ENCODE data around the gene ZNF689.

Gene ZNF689

DNA sequence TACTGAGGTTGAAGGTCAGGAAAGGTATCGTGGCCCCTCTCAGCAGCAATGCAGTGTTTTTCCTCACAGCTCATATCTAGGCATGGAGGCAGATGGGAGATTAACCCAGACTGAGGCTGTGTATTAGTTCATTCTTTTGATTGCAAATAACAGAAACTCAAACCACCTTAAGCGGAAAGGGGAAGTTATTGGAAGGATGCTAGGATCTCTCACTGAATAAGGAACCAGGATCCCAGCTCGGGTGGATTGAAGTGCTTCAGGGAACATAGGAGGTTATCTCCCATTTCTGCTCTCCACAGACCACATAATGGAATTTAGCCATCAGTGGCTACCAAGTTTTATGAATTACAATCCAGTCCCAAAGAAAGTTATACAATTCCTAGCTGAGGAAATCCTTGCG, 8.2 kb downstream of the ZNF689 start:
- no peak overlapping the region for H3K27ac ChIP-seq (ENCODE audit: low read length)
- H4K20me1 ChIP-seq (ENCODE audit: insufficient read depth, low read length) = no peaks in the 10 kb centered on the region
- H3F3A ChIP-seq (ENCODE audit: insufficient read depth, low read length) = no peaks in the 10 kb centered on the region
- no peak overlapping the region for H2AFZ ChIP-seq (ENCODE audit: low read length)
- H3K36me3 ChIP-seq (replicated peaks; ENCODE audit: insufficient read depth, low read length) = no peaks in the 10 kb centered on the region
- H3K9me2 ChIP-seq (replicated peaks; ENCODE audit: insufficient read depth, low read length) = no peaks in the 10 kb centered on the region
- TF ChIP-seq, protein P1, sequence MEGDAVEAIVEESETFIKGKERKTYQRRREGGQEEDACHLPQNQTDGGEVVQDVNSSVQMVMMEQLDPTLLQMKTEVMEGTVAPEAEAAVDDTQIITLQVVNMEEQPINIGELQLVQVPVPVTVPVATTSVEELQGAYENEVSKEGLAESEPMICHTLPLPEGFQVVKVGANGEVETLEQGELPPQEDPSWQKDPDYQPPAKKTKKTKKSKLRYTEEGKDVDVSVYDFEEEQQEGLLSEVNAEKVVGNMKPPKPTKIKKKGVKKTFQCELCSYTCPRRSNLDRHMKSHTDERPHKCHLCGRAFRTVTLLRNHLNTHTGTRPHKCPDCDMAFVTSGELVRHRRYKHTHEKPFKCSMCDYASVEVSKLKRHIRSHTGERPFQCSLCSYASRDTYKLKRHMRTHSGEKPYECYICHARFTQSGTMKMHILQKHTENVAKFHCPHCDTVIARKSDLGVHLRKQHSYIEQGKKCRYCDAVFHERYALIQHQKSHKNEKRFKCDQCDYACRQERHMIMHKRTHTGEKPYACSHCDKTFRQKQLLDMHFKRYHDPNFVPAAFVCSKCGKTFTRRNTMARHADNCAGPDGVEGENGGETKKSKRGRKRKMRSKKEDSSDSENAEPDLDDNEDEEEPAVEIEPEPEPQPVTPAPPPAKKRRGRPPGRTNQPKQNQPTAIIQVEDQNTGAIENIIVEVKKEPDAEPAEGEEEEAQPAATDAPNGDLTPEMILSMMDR (IDR thresholded peaks at IDR 0.05; ENCODE audit: low read length) = no peak
- TF ChIP-seq EZH2phosphoT487 (IDR thresholded peaks at IDR 0.05; ENCODE audit: low read length) (no peak), EZH2 (optimal IDR thresholded peaks at IDR 0.05; ENCODE audit: low read depth, low read length) (no peak)
- no peak overlapping the region for H3K9ac ChIP-seq (ENCODE audit: low read length)
- H3K9me3 ChIP-seq (replicated peaks; ENCODE audit: insufficient read depth, low read length) = no peaks in the 10 kb centered on the region
- H3K4me3 ChIP-seq (ENCODE audit: low read length) = no peak overlapping the region
- H3K79me2 ChIP-seq (ENCODE audit: low read length) = no peaks in the 10 kb centered on the region
- no peak for DNase-seq
- no peaks in the 10 kb centered on the region for H3K27me3 ChIP-seq (replicated peaks; ENCODE audit: insufficient read depth, low read length)
- no peaks in the 10 kb centered on the region for H3K4me1 ChIP-seq (ENCODE audit: low read length)
- no peak overlapping the region for H3K4me2 ChIP-seq (ENCODE audit: low read depth, low read length)

DNA sequence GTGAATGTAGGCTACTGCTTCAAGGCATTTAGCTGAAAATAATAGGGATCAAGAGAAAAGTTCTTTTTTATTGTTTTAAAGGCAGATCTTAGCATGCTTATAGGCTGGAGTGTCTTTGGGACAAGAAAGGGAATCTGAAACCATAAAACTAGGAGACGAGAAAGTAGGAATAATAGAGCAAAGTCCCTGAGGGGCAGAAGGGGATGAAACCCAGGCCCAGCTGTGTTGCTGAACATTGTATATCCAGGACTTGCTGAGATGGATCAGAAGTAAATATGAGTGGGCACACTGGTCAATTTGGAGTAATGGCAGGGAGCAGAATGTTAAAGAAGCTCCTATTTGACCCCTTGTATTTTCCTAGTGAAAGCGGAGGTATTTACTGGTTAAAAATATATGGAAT, 9.3 kb downstream of the ZNF689 start:
- H3K4me2 ChIP-seq (ENCODE audit: low read depth, low read length) = no peak overlapping the region
- no peak overlapping the region for H3K9ac ChIP-seq (ENCODE audit: low read length)
- no peaks in the 10 kb centered on the region for H4K20me1 ChIP-seq (ENCODE audit: insufficient read depth, low read length)
- H3F3A ChIP-seq (ENCODE audit: insufficient read depth, low read length) = no peaks in the 10 kb centered on the region
- no peak overlapping the region for H3K4me3 ChIP-seq (ENCODE audit: low read length)
- no peak for DNase-seq
- H3K9me3 ChIP-seq (replicated peaks; ENCODE audit: insufficient read depth, low read length) = no peaks in the 10 kb centered on the region
- TF ChIP-seq, protein P1 (IDR thresholded peaks at IDR 0.05; ENCODE audit: low read length) = no peak
- TF ChIP-seq EZH2 (optimal IDR thresholded peaks at IDR 0.05; ENCODE audit: low read depth, low read length) (no peak), EZH2phosphoT487 (IDR thresholded peaks at IDR 0.05; ENCODE audit: low read length) (no peak)
- H3K79me2 ChIP-seq (ENCODE audit: low read length) = no peaks in the 10 kb centered on the region
- H3K4me1 ChIP-seq (ENCODE audit: low read length) = no peaks in the 10 kb centered on the region
- no peak overlapping the region for H3K27ac ChIP-seq (ENCODE audit: low read length)
- no peaks in the 10 kb centered on the region for H3K36me3 ChIP-seq (replicated peaks; ENCODE audit: insufficient read depth, low read length)
- H2AFZ ChIP-seq (ENCODE audit: low read length) = no peak overlapping the region
- H3K9me2 ChIP-seq (replicated peaks; ENCODE audit: insufficient read depth, low read length) = no peaks in the 10 kb centered on the region
- no peaks in the 10 kb centered on the region for H3K27me3 ChIP-seq (replicated peaks; ENCODE audit: insufficient read depth, low read length)

DNA sequence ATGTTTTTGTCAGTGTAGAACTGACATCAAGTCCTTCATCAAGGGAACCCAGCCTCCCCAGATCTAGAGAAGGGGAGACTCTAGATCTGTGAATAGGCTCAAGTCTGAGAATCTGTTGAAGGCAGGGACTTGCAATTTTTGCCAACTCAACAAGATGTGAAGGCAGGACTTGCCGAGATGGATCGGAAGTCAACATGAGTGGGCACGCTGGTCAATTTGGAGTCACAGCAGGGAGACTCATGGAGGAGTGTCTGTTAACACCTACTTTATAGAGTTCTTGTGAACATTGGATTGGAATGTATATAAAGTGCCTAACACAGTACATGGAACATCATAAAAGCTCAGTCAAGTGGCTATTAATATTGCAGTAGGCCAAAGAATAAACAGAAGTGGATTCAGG, 10.0 kb downstream of the ZNF689 start:
- Histone ChIP-seq H3K4me1 (ENCODE audit: low read length) (no peaks in the 10 kb centered on the region), H4K20me1 (ENCODE audit: insufficient read depth, low read length) (no peaks in the 10 kb centered on the region), H3K36me3 (replicated peaks; ENCODE audit: insufficient read depth, low read length) (no peaks in the 10 kb centered on the region), H3K27me3 (replicated peaks; ENCODE audit: insufficient read depth, low read length) (no peaks in the 10 kb centered on the region), H3K27ac (ENCODE audit: low read length) (no peak overlapping the region), H3K4me3 (ENCODE audit: low read length) (no peak overlapping the region), H3K9me3 (replicated peaks; ENCODE audit: insufficient read depth, low read length) (no peaks in the 10 kb centered on the region), H3K79me2 (ENCODE audit: low read length) (no peaks in the 10 kb centered on the region), H3K9ac (ENCODE audit: low read length) (no peak overlapping the region), H3K4me2 (ENCODE audit: low read depth, low read length) (no peak overlapping the region), H3K9me2 (replicated peaks; ENCODE audit: insufficient read depth, low read length) (no peaks in the 10 kb centered on the region), H2AFZ (ENCODE audit: low read length) (no peak overlapping the region), H3F3A (ENCODE audit: insufficient read depth, low read length) (no peaks in the 10 kb centered on the region)
- DNase-seq = no peak
- TF ChIP-seq EZH2phosphoT487 (IDR thresholded peaks at IDR 0.05; ENCODE audit: low read length) (no peak), EZH2 (optimal IDR thresholded peaks at IDR 0.05; ENCODE audit: low read depth, low read length) (no peak)
- TF ChIP-seq, protein P1 (IDR thresholded peaks at IDR 0.05; ENCODE audit: low read length) = no peak
